ENCODE results near the gene SP8.
"Not testable (repeated sequence)": the region's sequence is repeated elsewhere in the genome, so short reads cannot be mapped to it uniquely, and the experiment has no call there.

Gene SP8

DNA sequence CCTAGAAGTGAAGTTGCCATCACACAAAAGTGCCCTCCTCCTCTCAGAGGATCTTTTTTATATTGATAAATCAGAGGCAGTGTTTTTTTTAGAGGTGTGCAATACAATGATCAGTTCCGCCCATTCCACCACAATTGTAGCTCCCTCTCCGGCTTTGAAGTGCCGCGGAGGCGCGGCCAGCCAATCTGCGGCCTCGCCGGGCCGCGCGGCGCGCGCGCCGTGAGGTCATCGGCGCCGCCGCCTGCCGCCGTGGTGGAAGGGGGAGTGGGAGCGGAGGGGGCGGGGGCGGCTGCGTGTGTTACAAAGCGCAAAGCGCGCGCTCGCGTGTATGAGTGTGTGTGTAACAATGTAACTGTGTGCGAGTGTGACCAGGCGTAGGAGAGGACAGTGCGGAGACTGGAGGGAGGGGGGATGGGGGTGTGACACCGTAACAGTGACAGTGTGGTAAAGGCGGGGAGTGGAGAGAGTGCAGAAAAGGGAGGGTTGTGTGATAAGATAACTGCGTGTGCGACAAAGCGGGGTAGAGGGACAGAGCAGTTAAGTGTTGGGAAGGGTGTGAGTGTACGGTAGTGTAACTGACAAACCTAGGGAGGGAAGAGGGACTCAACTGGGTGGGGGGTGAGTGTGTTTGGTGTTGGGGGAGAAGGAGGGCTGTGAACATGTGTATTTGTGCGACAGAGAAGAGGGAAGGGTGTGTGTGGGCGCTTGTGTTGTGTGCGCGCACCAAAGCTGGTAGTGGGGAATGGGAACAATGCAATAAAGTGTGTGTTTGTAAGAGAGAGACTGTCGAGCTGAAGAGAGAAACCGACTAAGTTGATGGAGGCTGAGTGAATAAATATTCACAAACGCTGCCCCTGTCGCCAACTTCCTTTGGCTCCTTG, at the start of gene SP8:
SP8 (minus strand) TSS at position 108 of the 881 bp plus-strand sequence; CDS start at position 20, 88 bp downstream.
- DNase-seq (ENCODE audit: low spot score), result peak; percentile 72

DNA sequence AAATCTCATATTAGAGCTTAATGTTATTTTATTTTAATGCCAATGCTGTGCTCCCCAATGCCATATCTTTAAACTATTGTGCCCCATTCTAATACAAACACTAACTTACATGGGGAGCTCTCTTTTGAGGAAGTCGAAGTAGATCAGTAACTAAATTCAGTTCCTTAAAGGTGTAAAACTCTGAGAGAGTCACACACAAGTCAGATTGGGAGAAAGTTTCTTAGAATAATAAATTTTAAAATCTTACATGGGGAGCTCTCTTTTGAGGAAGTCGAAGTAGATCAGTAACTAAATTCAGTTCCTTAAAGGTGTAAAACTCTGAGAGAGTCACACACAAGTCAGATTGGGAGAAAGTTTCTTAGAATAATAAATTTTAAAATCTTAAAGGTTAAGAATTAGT, 49.7 kb upstream of the SP8 start:
- not testable (repeated sequence) for DNase-seq (ENCODE audit: low spot score)

DNA sequence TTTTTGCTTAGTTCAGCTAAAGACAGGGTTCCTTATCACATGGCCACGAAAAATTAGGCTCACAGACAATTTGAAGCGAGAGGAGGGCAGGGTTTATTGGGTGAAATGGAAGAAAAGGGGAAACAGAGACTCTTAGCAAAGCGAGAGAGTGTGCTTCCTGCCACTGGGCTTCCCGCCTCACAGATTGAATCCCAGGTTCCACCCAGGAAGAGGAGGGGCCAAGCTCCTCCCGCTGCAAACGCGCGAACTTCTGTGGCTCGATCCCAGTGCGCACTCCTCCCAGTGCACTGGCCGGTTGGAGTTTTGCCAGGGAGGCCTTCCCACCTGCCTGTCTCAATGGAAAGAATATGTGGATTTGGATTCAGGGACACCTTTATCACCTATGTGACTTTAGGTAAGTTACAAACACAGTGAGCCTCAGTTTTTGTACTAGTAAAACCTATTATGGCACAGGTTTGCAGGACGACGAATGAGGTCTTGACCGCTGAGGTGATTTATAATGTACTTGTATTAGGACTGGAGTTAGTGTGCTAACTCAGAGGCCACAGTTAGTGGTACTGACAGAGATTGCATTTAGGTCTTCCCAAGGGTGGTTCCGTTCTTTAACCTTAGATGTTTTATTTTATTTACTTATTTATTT, 48.5 kb upstream of the SP8 start:
- no peak for DNase-seq (ENCODE audit: low spot score)

DNA sequence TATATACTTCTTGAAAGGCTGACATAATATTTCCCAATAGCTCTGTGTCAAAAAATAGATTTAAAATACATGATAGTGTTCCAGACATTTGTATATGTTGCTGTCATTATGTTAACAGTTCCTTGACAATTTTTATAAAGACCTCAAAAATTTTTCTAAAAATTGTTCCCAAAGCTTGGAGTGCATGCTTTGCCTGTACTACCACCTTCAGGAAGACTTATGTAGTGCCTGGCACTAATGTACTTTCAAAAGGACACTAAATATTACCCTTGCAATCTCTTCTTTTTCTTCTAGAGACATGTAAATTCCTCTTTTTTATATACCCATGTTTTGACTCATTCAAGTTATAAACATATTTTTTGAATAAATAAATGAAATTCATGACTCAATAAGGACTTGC, 48.0 kb upstream of the SP8 start:
- no peak for DNase-seq (ENCODE audit: low spot score)

DNA sequence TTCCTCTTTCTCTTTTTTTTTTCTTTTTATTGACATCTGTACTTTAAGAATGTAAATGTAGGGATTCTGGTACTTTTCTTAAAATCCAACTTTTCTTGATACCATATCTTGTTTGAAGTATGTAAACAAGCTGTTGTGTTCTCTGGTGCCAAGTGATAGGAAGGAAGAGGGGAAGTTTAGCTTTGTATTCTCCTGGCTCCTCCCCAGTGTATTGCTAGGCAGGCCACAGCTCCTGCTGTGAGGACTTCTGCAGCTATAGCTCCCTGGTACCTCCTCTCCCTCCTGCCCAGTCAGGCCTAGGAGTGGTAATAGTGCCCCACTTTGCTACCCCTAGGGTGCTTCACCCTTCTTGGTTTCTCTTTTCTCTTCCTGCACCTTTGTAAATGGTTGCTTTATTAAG, 45.3 kb upstream of the SP8 start:
- DNase-seq (ENCODE audit: low spot score), result no peak

DNA sequence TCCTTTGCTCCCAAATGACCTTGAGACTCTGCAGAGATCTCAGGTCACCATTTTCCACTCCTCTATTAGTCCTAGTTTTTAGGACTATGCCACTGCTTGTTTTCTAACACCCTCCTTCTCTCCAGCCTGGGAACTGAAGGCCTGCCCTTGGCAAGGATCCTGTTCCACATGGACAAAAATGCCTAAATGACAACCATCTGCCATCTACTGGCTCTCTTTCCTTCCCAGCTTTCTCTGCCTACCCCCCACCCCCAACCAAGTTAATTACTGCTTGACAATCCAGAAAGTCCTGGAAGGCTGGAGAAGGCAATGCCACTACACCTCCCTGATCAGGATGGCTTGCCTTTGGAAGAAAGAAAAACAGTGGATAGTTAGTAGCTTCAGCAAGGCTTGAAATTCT, 44.8 kb upstream of the SP8 start:
- DNase-seq (ENCODE audit: low spot score), result no peak

DNA sequence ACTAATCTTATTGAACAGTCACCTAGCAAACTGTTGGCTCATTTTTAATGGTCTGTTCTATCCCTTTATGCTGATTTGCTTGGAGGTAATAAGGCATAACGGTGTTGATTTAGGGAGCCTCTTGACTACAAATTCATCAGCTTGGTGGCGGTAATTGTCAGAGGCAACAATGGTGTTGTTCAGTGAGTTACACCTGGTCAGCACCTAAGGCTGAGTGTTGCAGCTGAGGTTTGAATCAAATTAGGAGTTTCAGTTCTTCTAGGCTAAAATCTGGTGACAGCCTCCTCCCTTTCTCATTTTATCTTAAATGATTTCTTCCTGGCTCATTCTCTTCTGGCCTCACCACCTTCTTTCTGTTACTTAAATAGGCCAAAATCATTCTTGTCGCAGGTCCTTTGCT, 42.3 kb upstream of the SP8 start:
- DNase-seq (ENCODE audit: low spot score), result no peak

DNA sequence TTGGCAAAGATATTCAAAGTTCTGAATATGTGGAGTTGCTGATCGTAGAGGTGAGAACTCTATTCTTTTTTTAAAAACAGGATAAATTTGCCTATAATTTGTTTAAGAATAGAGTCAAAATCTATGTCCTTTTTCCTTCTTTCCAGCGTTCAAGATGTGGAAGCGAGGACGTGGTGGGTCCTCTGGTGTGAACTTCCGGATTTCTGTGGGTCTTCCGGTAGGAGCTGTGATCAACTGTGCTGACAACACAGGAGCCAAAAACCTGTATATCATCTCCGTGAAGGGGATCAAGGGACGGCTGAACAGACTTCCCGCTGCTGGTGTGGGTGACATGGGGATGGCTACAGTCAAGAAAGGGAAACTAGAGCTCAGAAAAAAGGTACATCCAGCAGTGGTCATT, 40.5 kb upstream of the SP8 start:
- DNase-seq (ENCODE audit: low spot score), result no peak

DNA sequence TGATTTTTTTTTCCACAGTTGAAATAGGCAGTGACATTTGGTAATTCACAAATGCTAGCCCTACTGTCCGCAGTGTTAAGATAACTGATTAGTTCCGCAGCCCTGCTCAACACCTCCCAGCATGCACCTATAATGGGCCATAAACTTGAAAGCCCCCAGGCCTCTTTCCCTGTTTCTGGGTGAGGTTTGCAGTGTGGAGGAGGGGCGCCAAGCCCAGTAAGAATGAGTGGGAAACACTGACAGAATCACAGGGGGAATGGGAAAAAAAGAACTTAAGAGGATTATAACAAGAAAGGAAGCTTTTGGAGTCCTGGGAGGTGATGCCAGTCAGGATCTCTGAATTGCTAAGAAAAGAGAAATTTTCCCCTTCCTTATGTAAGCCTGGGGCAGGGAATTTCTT, 39.6 kb upstream of the SP8 start:
- DNase-seq (ENCODE audit: low spot score), result no peak

DNA sequence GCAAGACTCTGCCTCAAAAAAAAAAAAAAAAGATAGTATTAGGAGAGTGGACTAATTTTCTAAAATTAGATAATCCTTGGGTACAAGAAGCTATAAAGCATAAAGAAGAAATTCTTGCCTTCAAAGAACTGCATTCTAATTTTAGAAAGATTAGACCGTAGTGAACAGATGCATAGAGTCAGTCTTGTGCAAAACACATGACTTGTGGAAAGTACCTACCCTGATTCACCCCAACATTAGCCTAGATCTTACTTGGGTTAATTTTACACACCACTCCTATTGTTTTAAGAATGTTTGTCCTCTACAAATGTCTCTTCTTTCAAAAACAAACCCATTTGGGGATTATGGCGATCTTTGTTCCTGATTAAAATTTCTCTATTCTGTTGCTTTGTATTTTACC, 38.9 kb upstream of the SP8 start:
- no peak for DNase-seq (ENCODE audit: low spot score)

DNA sequence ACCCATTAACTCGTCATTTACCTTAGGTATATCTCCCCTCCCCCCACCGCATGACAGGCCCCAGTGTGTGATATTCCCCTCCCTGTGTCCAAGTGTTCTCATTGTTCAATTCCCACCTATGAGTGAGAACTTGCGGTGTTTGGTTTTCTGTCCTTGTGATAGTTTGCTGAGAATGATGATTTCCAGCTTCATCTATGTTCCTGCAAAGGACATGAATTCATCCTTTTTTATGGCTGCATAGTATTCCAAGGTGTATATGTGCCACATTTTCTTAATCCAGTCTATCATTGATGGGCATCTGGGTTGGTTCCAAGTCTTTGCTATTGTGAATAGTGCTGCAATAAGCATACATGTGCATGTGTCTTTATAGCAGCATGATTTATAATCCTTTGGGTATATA, 34.7 kb upstream of the SP8 start:
- DNase-seq (ENCODE audit: low spot score), result not testable (repeated sequence)

DNA sequence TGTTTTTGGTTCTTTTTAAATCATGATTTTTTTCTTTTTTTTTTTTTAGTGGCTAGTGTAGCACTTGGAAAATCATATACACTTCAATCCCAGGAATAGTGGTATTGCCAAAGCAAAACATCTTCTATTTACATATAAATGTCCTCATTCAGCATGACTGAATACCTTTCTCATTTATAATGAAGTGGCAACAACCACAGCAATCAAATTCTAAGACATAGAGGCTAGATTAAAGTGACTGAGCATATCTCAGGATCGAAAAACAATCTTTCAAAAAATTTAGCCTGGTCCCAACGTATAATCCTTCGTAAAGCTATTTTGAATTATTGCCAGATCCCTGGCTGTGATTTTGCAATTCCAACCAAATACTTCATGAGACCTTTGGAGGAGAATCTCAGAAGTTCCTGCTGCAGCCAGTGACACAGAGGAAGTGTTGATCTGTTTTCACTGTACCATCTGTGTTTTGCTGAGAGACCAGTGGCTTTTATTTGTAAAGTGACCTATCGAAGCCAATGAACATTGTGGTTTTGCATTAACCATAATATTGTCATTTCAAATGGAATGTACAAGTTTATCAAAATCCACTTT, 29.8 kb upstream of the SP8 start:
- DNase-seq (ENCODE audit: low spot score), result no peak

DNA sequence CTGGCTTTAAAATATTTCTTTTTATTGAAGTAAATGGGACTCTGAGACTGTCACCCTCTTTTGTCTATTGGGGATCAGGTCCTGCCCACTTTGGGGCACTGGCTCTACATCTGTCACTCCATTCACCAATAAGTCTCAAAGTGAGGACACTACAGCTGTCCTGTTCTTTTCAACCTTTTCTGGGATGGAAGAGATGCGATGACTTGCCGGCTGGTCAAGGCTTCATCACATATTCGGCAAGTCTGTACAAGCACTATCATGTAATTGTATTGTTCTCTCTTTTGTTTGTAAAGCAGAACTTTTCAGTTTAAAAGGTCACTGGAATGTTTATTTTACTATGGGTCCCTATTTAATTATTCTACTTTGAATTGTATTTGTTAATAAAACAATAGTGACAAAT, 17.7 kb upstream of the SP8 start:
- DNase-seq (ENCODE audit: low spot score), result no peak

DNA sequence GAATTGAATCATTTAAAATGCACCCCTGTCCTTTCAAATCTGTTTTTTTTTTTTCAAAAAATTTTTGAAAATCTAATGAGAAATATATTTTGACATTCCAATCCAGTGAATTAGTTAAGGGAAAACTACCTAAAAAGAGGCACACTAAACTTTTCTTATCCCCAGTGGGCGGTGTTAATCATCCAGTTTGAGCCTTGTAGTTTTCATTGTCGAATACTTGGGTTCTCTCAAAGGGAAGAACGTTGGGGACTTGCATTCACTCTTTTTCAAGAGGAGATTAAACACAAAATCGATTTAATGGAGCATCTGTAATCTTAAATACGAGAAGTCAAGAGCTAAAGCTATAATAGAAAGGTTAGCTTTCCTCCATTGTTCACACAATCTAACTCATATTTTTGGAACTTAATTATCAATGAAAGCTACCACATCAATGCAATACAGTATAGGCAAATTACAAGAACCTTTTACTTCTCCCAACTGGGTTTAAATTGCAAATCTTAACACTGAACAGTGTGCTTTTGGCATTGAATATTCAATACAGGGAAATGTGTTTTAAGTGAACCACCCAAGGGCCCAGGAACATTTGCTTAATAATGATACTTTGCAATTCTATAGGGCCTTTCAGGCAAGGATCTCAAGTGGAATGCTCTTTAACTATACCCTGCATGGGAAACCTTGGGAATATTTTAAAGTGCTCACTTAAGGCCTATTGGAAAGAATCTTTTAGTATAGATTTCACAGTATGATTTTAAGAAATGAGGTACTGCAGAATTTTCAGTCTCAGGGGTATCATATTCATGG, 13.1 kb upstream of the SP8 start:
- no peak for DNase-seq (ENCODE audit: low spot score)

DNA sequence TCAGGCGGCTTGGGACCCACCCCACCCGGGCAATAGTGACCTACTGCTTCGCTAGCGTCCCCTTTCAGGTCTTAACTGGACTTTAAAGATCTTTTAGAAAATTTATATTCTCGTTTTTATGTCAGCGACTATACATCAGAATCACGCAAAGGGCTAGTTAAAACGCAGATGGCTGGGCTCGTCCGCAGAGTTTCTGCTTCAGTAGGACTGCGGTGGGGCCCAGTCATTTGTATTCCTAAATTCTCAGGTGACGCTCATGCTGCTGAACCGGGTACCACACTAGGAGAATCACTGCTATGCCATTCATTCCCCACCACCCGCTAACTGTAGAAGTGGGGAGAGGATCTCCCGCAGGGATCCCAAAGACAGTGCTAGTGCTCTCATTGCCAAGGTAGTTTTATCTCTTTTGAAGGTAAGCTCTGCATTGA, 12.0 kb upstream of the SP8 start:
- DNase-seq (ENCODE audit: low spot score), result no peak

DNA sequence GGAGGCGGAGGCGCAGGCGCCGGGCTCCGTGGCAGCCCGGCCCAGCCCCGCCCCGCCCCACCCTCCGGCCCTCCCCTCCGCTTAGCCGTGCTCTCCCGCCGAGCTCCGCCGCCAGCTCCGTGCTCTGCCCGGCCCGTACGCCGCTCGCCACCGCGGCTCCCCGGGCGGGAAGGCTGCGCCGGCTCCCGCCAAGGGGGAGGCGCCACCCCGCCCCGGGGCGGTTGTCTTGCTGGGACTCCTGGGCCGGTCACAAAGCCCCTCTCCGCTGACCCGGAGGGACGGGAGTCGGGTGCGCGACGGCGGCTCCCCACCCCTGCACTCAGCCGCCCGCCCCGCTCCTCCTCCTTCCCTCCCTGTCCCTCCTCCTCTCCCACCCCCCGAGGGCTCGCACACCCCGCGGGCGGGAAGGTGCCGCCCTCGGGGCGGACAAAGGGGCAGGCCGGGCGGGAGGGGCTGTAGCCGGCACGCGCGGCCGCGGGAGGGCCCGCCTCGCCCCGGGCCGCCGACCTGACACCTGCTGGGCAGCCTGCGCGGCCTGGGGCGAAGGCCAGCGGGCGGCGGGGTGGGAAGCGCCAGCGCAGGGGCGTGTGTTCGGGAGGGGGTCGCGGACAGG, 11.5 kb upstream of the SP8 start:
- peak; percentile 86 for DNase-seq (ENCODE audit: low spot score)

DNA sequence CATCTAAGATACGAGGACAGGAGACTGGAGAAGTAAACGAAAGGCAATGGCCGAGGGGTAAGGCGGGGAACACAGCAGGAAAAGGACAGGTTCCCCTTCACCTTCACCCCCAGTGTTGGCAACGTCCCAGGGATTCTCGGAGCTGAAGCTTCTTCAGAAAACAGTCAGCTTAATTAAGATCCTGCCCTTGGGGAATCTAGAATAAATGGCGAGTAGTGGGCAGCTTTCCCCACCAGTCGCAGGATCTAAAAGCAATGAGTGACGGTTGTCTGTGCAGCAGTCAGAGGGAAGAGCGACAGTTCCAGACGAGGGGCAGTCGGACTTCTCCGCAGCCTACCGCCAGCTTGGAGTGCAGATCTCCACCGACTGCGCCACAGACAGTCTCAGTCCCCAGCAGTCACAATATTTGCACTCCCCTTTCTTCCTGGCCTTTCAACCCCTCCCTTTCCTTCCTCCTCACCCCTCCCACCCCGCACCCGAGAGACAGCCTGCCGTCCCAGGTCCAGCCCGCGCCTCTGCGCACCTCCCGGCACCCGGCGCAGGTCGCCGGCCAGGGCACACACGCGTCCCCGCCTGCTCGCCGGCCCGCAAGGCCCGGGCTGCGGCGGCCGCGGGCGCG, 10.9 kb upstream of the SP8 start:
- no peak for DNase-seq (ENCODE audit: low spot score)

DNA sequence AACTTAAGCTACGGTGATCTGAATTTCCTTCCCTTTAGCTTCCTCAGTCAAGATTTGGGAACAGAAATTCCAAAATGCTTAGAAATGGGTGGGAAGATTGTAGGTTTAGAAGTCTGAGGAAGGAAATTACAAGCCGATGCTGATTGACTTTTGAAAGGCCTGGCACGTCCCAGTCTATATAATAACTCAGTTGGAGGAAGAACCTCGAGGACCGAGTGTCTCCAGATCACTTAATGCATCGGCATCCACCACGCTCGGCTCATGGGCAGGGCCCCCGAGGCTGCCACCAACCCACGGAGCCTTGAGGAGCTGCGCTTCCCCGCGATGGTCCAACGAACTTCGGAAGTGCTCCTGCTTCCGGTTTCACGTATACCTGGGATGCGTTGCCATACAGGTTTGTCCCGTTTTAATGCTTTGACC, 10.4 kb upstream of the SP8 start:
- DNase-seq (ENCODE audit: low spot score), result no peak

DNA sequence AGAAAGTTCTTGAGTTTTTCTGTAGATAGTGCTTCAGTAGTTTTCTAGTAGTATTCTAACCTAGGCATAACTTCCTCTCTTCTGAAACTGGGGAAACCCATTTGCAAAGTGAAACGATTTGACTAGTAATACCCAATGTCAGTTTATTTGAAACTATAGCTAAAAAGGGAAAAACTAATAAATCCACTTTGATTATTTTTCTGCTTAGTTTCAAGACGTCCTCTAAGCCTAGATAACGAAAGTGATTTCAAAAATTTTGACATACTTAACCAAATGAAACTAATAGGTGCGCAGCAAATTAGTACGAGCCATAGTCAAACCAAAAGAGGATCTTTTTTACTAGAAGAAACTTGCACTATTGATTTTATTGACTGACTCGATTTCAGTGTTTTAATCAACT, 9.8 kb upstream of the SP8 start:
- no peak for DNase-seq (ENCODE audit: low spot score)

DNA sequence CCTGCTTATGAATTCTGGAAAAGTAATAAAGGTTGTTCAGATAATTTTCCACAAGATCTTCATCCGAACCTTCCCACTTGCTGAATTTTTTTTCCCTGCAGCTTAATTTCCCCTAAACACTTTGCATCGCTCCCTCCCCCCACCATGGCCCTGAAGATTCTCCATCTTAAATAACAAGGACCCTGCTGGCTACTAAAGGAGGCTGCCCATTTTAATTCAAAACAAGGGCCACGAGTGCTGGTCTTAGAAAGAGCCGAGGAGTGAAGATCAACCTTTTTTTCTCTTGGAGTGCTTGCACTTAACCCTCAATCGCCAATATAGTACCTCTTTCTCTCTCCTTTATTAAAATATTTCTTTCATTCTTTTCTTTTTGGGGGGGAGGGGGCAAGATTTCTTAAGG, 9.2 kb upstream of the SP8 start:
- DNase-seq (ENCODE audit: low spot score), result no peak

DNA sequence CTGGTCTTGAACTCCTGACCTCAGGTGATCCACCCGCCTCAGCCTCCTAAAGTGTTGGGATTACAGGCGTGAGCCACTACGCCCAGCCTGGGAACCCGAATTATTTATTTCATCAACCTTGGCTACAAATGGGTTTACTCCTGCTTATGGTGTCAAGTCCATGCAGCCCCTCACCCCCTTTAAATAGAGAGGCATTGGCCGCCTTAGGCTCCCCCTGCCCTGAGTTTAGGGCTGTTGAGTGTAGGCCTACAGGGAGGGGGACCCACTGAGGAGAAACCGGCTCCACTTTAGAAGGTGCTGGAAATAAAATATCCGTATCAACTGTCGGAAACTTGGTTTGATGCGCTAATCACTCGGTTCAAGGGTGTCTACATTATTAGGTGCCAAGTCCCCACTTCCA, 8.7 kb upstream of the SP8 start:
- DNase-seq (ENCODE audit: low spot score), result no peak

DNA sequence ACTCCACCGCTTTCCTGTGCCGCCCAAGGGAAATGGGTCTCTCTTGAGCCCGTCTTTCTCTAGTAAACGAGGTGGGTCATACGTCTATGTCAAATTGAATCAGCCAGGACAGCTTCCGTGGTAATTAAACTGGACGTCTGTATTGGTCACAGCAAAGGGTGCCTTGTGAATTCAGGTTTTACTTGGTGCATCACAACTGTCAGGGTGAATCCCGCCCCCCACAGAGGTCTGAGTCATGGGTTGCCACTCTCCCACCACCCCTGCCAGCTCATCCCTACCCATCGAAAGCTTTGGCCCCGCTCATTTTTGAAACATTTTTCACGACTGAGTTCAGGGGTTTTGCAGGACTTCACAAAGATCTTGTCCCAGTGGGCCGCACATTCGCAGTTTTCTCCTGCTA, 8.0 kb upstream of the SP8 start:
- DNase-seq (ENCODE audit: low spot score), result no peak

Data from D341Med (cell line).